Activated CD4-positive, alpha-beta T cell treated with anti-CD3 and anti-CD28 coated beads for 4 hours (primary cell): Measurements from ENCODE around the gene STX17.
A peak's percentile ranks its signal among the peaks of the same experiment; 100 is the strongest.

Source experiments
- DNase-seq, 2 donors: peaks; one replicate each; pipeline ENCODE4 v3.0.0-alpha.2; 2020

Gene STX17

GRCh38 chr9:99911600-99911999 is 5.1 kb downstream of the STX17 start:
- no peak for DNase-seq

GRCh38 chr9:99916650-99917049 is 10.2 kb downstream of the STX17 start:
- DNase-seq: no peak

GRCh38 chr9:99918134-99918533 is 11.7 kb downstream of the STX17 start:
- DNase-seq: no peak

- DNase-seq: no peak
These were observed 13.5 kb downstream of the STX17 start for GRCh38 chr9:99919930-99920329.

- no peak for DNase-seq
These were observed 15.6 kb downstream of the STX17 start for GRCh38 chr9:99921875-99922710.

GRCh38 chr9:99922711-99923030 is 16.2 kb downstream of the STX17 start:
- DNase-seq: no peak

- no peak for DNase-seq
These were observed 19.1 kb downstream of the STX17 start for GRCh38 chr9:99925541-99925940.

GRCh38 chr9:99929652-99930051 is 23.2 kb downstream of the STX17 start:
- DNase-seq: no peak

- DNase-seq: no peak
These were observed 24.8 kb downstream of the STX17 start for GRCh38 chr9:99931155-99931840.

- no peak for DNase-seq
These were observed 30.6 kb downstream of the STX17 start for GRCh38 chr9:99936947-99937587.

GRCh38 chr9:99947395-99947794 is 40.9 kb downstream of the STX17 start:
- DNase-seq: no peak

- no peak for DNase-seq
These were observed 42.0 kb downstream of the STX17 start for GRCh38 chr9:99948482-99948881.

GRCh38 chr9:99948896-99949295 is 42.4 kb downstream of the STX17 start:
- DNase-seq: no peak

- DNase-seq: no peak
These were observed 47.5 kb downstream of the STX17 start for GRCh38 chr9:99953861-99954507.

- DNase-seq: no peak
These were observed 48.4 kb downstream of the STX17 start for GRCh38 chr9:99954819-99955218.

- peak in 1 of 2 donors; percentile 1 for DNase-seq
These were observed 49.2 kb downstream of the STX17 start for GRCh38 chr9:99955606-99956005.

GRCh38 chr9:99962680-99963261 is 56.3 kb downstream of the STX17 start:
- no peak for DNase-seq

GRCh38 chr9:99964336-99964735 is 57.9 kb downstream of the STX17 start:
- DNase-seq: no peak

- DNase-seq: no peak
These were observed 59.5 kb downstream of the STX17 start for GRCh38 chr9:99966001-99966400.

- DNase-seq: no peak
These were observed 60.3 kb downstream of the STX17 start for GRCh38 chr9:99966716-99967115.

GRCh38 chr9:99967457-99967856 is 61.0 kb downstream of the STX17 start:
- no peak for DNase-seq

GRCh38 chr9:99970481-99970880 is 64.0 kb downstream of the STX17 start:
- no peak for DNase-seq

- DNase-seq: no peak
These were observed 65.0 kb downstream of the STX17 start for GRCh38 chr9:99971410-99971809.
